ENCODE results near the gene KLHL35.

GRCh38 chr11:75481922-75482606 is 49.1 kb upstream of the KLHL35 start:
- no peak for TF ChIP-seq POLR2A (IDR thresholded peaks at IDR 0.05)
- TF ChIP-seq, protein P1, sequence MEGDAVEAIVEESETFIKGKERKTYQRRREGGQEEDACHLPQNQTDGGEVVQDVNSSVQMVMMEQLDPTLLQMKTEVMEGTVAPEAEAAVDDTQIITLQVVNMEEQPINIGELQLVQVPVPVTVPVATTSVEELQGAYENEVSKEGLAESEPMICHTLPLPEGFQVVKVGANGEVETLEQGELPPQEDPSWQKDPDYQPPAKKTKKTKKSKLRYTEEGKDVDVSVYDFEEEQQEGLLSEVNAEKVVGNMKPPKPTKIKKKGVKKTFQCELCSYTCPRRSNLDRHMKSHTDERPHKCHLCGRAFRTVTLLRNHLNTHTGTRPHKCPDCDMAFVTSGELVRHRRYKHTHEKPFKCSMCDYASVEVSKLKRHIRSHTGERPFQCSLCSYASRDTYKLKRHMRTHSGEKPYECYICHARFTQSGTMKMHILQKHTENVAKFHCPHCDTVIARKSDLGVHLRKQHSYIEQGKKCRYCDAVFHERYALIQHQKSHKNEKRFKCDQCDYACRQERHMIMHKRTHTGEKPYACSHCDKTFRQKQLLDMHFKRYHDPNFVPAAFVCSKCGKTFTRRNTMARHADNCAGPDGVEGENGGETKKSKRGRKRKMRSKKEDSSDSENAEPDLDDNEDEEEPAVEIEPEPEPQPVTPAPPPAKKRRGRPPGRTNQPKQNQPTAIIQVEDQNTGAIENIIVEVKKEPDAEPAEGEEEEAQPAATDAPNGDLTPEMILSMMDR (IDR thresholded peaks at IDR 0.05), result no peak

All from uterus (tissue), 2 donors.